Measurements from ENCODE around the gene SYPL2.
A peak's percentile ranks its signal among the peaks of the same experiment; 100 is the strongest.
"Not testable (repeated sequence)": the region's sequence is repeated elsewhere in the genome, so short reads cannot be mapped to it uniquely, and the experiment has no call there.

Gene SYPL2

DNA sequence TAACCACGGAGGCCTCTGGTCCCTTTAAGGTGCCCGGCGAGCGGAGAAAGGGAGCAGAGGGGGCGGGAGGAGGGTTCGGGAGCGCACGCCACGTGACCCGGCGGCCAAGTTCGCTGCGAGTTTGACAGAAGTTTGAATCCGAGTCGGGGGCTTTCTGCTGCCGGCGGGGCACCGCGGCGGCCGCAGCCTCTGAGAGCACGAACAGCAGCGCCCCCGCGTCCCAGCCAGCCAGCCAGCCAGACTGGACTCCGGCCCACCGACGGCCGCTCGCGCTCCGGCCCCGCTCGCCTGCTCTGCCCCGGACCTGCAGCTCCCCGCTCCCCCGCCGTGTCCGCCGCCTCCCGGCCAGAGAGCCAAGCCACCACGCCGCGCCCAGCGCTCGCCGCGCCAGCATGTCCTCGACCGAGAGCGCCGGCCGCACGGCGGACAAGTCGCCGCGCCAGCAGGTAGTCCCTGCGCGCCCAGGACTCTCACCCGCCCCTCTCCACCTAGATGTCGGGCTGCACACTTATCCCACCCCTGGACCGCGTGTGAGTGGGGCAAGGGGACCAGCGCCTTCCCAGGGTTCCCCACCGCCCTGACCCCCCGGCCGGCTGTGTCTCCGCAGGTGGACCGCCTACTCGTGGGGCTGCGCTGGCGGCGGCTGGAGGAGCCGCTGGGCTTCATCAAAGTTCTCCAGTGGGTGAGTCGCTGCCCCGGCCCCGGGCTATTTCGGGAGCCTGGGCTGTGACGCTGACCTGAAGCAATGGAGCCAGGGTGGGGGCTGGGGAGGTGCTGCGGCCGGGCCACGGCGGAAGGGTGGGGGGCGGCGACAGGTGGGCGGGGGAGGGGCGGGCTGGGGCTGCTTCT lies at the start of gene SYPL2:
Gene SYPL2 (plus strand): TSS at position 95 of the 849 bp plus-strand sequence. CDS start 298 bp downstream, at position 393.
- no peak for DNase-seq (ENCODE audit: low read depth)

DNA sequence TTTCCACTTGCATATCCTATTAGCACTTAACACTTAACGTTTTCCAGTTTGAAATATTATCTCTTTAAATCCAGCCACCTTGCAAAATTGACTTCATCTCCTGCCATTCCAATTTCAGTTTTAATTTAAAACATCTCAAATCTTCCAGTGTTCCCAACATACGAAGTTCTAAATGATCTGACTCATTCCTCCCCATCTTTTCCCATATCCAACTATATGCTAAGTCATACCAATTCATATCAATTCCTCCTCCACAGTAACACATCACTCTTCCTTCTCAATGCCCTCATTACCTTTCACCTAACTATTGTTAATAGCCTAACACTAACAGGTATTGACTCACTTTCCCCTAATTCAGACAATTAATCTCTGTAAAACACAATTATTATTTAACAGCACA lies 42.8 kb upstream of the SYPL2 start:
- DNase-seq (ENCODE audit: low read depth): no peak

DNA sequence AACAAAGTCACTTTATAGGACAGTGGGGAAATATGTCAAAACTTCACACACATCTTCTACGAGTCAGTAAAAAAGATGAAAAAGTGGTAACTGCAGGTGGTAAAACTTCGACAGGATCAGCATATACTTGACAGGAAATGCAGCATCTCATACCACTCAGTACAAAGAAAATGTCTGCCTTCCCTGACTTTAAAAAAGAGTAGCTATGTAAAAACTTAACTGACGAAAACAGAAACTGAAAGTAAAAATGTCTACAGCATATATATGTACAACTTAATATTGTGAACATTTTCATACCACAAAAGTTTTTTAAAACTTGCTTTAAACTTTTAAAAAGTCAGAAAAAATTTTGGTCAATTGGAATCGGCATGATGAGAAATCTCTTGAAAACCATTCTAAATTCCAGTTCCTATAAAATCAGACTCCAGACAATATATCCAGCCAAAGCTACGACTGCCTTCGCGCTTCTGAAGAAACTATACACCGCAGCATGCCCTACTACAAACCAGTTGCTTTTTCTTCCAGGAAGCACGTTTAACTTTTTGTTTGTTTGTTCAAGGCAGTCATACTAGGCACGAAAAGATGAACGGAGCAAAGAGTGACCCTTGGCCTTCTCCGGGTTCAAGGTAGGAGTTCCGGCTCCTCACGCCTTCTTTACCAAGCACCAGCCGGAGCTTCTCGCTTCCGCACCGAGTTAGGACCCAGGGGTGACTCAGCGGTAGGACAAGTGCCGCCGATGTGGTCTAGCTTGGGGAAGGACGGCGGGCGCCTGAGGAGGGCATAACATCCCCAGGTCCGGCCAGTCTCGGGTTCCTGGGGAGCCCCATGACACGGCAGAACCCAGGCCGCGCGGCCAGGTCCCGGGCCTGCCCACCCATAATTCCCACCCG lies 40.7 kb upstream of the SYPL2 start:
- DNase-seq (ENCODE audit: low read depth): peak; percentile 50

DNA sequence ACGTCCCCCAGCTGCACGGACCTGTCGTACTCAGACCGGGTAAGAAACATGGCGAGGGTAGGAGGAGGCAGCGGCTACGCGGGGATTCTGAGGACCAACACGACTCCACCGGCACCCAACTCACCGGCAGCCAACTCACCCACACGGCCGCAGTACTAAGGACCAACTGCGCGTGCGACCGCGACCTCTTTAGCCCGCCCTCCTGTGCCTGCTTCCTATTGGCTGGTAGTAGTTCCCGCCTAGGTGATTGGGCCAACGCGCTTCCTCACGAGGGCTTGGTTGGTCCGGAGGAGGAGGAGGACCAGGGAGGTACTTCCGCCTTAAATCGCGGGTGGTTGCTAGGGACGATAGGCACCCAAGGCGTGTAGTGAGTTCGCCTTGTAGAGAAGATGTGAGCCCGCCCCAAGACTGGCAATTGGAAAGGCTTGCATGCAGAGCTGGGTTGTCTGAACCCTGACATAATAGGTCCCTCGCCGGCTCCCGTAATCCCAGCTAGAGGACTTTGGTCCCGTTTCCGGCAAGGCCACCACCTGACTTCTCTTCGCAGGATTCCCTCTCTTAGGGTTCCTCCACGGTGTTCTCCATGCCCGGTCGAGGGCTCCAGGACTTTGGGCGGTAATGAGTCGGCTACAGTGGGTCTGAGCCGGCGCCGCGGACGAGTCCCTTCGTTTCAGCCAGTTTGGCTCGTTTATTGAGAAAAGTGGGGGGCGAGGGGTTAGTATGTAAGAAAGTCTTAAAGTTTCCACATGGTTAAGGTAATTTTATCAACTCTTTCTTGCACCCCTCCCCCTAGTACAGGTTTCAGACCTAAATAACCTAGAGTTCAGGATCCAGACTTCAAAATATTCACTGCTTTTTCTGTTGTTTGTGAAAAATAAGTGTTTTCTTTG lies 39.8 kb upstream of the SYPL2 start, which contains the start of gene PSMA5:
Gene PSMA5 (minus strand): TSS at position 168 of the 890 bp plus-strand sequence. CDS start 118 bp downstream, at position 50.
- DNase-seq (ENCODE audit: low read depth): peak; percentile 93

DNA sequence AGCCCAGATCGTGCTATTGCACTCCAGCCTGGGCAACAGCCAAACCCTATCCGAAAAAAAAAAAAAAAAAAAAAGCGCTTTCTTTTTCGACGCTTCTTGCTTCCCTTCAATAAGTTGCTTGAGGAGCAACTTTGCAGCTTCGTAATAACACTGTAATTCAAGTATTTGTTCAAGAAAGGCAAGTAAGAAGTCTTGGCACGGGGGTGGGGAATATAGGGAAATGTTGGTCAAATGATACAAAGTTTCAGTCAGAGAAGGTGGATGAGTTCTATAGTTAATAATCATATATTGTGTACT lies 39.2 kb upstream of the SYPL2 start:
- DNase-seq (ENCODE audit: low read depth): no peak

DNA sequence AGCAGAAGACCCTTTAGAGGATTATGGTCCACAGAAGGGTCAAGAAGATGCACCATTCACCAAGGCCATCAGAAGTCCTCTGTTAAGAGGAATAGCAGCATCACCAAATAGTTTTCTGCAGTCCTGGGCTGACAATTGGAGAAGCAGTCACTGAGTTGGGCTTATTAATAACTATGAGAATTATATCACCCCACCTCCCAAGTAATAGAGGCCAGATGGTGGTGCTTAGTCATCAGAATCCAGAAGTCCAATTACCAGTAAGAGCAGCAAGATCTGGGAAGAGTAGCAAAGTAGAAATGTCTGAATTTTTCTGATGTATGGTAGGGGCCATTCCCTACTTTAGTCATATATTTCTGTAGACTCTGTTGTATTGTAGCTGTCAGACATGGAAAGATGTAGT lies 34.0 kb upstream of the SYPL2 start:
- DNase-seq (ENCODE audit: low read depth): no peak

DNA sequence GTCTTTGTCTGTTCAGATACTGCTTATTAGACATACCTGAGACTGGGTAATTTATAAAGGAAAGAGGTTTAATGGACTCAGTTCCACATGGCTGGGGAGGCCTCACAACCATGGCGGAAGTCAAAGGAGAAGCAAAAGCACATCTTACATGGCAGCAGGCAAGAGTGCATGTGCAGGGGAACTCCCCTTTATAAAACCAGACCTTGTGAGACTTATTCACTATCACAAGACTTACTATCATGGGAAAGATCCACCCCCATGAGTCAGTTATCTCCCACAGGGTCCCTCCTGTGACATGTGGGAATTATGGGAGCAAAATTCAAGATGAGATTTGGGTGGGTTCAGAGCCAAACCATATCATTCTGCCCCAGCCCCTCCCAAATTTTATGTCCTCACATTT lies 33.0 kb upstream of the SYPL2 start:
- DNase-seq (ENCODE audit: low read depth): no peak

DNA sequence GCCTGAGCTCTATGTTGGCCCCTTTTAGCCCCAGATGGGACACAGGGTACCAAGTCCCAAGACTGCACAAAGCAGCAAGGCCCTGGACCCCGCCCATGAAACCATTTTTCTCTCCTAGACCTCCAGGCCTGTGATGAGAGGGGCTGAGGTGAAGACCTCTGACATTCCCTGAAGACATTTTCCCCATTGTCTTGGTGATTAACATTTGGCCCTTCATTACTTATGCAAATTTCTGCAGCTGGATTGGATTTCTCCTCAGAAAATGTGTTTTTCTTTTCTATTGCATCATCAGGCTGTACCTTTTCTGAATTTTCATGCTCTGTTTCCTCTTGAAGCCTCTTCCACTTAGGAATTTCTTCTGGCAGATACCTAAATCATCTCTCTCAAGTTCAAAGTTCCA lies 31.9 kb upstream of the SYPL2 start:
- DNase-seq (ENCODE audit: low read depth): no peak

DNA sequence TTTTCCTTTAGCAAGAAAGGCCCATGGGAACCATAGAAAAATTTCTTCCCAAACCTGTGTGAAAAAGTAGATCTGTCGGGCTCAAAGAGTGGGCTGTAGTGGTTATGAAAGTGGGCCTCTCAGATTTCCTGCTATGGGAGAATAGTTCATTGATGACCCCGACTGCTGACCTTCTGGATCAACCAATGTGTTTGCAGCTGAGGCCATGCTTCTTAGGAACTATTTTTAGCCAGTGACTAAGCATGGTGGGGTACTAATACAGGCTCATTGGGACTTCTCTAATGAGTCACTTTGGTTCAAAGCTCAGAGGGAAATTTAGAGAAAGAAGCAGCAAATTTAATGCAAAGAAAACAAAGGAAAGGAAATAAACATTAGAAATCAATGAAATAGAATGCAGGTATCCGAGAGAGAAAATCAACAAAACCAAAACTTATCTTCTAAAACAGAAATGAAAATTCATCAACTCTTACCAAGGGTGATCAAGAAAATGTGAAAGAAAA lies 27.5 kb upstream of the SYPL2 start:
- no peak for DNase-seq (ENCODE audit: low read depth)

DNA sequence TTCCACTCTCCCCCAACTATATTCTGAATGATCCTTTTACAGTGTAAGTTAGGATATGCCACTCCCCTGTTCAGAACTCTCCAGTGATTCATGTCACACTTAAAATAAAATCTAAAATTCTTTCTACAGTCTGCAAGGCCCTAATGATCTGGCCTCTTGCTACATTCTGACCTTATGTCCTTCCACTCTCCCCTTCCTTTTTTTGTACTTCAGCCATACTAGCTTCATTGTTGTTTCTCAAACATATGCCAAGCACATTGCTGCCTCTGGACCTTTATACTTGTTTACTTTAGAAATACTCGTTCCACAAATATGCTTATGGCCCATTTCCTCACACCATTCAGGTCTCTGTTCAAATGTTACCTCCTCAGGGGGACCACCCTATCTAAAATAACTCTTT lies 25.3 kb upstream of the SYPL2 start:
- DNase-seq (ENCODE audit: low read depth): no peak

DNA sequence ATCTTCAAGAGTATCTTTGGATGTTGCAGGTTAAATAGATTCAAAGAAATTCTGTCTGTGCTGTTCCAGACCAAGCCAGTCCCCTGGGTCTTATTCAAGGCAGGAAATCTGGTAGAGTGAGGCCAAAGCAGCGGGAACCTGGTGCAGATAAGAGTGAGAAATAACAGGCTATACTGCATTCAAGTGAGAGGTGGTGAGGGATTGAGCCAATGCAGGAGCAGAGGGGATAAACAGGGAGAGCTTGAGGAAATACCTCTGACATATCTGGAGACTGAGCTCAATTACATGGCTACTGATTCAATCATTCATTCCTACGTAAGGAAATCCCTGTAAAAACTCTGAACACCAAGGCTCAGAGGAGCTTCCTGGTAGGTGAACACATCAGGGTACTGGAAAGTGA lies 22.9 kb upstream of the SYPL2 start:
- no peak for DNase-seq (ENCODE audit: low read depth)

DNA sequence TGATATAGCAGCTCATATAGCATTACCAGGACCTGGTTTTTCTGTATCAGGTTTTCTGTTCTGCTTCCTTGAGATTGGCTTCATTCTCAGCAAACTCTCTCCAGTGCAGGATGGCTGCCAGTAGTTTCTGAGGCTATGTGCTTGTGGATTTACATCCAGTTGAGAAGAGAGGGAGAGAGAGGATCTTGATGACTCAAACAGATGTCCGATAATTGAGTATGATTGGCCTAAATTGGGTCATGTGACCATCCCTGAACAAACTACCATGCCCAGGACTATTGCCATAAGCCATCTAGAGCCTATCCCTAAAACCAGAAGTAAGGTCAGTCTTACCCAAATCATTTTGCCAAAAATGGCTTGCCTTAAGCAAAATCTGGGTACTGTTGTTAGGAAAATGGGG lies 22.0 kb upstream of the SYPL2 start:
- no peak for DNase-seq (ENCODE audit: low read depth)

DNA sequence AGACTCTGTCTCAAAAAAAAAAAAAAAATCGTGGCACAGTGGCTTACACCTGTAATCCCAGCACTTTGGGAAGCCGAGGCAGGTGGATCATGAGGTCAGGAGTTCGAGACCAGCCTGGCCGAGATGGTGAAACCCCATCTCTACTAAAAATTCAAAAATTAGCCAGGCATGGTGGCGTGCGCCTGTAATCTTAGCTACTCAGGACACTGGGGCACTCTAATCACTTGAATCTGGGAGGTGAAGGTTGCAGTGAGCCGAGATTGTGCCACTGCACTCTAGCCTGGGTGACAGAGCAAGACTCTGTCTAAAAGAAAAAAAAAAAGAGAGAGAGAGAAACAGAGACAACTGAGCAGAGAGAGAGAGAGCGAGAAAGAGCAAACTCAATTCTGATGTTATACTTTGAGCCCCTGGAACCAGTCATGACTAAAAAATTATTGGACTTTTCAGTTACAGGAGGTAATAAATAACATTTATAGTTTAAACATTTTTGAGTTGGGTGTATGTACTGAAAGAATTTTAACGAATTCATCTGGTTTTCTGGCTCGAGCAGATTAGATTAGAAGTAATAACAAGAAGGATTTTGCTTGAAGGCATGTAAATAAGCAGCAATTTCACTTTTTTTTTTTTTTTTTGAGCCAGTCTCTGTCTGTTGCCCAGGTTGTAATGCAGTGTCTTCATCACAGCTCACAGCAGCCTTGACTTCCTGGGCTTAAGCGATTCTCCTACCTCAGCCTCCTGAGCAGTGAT lies 20.2 kb upstream of the SYPL2 start:
- not testable (repeated sequence) for DNase-seq (ENCODE audit: low read depth)

DNA sequence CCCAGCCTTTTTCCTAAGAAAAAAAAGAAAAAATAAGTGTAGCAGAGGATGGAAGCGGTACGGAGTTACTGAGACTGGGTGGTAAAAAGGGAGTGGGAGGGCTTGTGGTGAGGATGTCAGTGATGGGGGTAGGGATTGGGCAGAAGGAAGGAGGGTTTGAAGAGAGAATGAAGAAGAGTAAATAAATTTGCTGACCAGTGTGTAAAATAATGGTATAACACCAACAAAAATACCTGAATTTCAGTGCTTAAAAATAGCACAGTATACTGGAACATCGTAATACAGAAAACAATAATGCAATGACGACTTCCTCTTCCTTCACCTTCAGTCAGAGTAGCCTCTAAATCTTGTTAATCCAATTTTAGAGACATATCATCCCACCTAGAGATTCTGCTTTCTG lies 18.8 kb upstream of the SYPL2 start:
- DNase-seq (ENCODE audit: low read depth): no peak

DNA sequence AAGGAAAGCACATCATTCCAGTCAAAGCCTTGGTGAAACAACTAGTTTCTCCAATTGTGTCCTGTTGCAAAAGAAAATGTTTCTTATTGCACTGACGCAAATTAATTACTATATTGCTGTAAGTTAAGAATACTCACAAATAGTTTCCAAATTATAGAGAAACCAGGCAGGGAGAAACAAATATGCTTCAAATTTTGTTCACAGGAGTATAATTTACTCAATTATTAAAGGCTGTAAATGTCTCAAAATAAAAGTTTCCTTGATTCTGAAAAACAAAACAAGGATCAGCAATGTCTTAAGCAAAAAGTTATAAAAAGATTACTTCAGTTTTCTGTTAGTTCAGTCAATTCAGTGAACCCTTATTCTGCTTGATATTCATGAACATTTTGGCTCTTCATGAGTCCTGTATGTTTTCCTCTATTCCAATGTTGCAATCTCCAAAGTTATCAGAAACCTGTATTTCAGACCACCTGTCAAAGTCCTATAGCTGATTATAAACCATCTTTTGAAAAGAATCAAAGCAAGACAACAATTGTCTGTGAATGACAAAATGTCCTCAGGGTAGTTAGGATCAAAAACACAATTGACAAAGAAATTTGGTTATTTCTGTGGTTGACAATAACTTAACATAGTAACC lies 11.7 kb upstream of the SYPL2 start:
- no peak for DNase-seq (ENCODE audit: low read depth)

DNA sequence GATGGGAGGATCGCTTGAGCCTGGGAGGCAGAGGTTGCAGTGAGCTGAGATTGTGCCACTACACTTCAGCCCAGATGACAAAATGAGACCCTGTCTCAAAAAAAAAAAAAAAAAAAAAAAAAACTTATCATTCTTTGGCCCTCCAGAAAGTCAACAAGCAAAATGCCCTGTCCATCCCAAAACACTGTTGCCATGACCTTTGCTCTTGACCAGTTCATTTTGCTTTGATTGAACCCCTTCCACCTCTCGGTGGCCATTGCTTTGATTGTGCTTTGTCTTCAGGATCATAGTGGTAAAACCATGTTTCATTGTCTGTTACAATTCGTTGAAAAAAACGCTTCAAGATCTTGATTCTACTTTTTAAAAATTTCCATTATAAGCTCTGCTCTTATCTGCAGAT lies 8.5 kb upstream of the SYPL2 start:
- no peak for DNase-seq (ENCODE audit: low read depth)

DNA sequence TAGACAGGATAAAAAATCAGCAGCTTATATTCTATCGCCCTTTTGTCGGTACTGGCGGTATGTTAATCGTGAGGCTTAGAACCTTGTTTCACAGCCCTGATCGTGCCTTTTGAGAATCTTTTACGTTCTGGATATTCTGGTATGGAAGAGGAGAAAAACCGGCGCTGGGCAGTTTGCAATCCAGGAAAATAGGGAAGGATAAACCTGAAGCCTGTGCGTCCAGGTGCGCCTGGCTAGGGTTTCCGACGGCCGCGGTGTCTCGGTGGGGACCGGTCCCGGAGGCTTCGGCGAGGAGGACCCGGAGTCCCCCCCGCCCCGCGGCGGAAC lies 258 bp upstream of the SYPL2 start:
- no peak for DNase-seq (ENCODE audit: low read depth)

DNA sequence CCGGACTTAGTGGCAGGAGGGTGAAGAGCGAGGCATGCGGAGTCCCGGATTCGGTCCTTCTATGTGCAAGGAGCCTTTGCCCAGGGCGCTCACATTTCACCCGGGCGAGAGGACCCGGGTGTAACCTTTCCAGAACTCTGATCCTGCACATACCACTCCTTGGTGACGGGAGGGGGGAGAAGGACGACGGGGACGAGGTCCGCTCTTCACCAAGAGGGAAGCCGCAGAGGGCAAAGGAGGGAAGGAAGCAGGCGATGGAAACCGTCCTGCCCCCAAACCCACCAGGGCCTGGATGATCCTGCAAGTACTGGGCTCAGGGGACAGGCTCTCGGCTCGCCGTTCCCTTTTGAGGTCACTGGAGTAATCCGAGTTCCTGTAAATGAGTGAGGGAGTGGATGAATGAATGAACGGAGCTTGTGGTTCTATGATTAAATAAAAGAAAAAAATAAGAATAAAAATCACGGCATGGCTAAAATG lies 993 bp downstream of the SYPL2 start:
- DNase-seq (ENCODE audit: low read depth): no peak

DNA sequence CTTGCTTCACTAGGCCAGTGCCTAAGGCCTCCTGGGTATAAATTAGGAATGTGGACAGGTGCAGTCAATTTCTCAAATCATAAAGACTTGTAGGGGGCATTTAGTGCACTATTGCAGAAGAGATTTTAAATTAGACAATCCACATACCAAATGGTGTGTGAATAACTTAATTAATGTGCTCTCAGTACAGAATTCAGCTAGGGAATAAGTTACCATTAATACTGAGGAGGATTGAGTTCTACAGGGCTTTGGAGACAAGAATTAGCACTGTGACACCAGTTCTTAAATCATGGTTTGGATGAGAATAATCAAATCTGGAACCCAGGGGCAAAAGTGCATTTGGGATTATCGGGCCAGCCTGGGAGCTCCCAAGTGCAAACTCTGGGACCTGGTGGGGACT lies 1.7 kb downstream of the SYPL2 start:
- no peak for DNase-seq (ENCODE audit: low read depth)

DNA sequence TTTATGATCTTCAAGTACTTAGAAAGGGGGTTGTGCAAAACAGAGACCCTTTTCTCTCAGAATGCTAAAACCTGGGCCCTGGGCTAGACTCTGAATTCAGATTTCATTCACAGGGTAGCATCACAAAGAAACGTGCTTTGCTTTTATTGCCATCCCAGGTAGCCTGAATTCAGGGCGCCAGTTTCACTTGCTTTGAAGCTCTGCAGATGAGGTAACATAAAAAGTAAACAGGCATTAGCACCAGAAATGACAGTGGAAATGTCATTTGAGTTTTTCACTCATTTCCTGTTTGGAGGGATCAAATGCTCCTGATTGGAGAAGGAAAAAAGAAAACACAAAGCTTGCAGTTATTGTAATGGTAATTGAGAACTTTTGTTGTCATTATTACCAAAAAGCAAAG lies 2.6 kb downstream of the SYPL2 start:
- DNase-seq (ENCODE audit: low read depth): no peak

DNA sequence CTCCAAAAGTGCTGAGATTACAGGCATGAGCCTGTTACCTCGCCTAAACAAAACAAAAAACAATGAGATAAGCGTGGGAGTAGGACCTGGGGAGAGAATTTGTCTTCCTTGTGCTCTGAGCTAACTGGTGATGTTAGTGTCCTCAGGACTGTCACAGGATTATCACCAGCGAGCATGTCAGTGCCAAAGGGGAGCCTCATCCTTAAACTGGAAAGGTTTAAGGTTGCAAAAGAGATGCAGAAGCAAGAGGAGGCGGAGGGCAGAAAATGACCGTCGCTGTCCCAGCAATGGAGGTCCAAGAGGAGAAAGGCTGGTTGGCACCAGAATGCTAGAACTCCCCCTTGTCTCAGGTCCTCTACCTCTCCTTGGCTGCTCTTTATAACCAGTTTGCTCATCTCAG lies 3.9 kb downstream of the SYPL2 start:
- DNase-seq (ENCODE audit: low read depth): no peak

Data from activated T-helper 9 cell treated with anti-CD3 and anti-CD28 coated beads, Interleukin-2, amount 50 U/mL, for 16 hours (primary cell).